ENCODE results near the gene MAP2K5.

DNA sequence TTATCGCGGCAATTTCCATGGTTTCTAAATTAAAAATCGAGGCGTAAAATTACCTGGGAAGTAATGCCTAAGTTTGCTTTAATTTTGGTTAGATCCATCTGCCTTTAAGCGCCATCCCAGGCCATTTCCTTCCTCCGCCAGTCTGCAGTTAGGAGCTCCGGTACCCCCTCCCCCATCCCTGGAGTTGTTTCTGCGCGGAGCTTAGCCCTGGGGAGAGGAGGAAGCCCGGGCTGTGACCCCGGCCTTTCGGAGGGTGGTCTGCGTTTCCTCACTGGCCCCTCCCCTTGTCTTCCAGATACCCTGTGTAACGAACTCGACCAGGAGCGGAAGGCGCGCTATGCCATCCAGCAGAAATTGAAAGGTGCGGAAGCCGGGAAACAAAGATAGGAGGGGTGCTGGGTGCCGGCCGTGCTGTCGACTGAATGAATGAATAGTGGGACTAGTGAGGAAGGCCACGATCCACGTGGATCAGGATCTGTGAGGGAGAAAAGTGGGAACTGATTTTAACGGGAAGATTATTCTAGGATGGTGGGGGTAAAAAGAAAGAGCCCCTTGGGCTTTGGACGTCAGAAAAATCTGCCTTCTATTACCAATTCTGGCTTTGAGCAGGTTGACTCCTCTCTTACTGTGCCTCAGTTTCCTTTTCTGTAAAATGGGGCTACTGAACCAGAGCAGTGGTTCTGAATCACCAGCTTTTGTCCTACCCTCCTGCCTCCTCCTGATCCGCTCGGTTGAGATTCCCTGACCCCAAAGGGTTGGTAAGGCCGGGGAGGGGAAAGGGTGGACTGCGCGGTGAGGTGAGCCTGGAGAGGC lies 290.6 kb downstream of the MAP2K5 start:
- no peak for TF ChIP-seq EZH2 (IDR thresholded peaks at IDR 0.05; ENCODE audit: borderline replicate concordance, low read length)
- TF ChIP-seq, protein P1, sequence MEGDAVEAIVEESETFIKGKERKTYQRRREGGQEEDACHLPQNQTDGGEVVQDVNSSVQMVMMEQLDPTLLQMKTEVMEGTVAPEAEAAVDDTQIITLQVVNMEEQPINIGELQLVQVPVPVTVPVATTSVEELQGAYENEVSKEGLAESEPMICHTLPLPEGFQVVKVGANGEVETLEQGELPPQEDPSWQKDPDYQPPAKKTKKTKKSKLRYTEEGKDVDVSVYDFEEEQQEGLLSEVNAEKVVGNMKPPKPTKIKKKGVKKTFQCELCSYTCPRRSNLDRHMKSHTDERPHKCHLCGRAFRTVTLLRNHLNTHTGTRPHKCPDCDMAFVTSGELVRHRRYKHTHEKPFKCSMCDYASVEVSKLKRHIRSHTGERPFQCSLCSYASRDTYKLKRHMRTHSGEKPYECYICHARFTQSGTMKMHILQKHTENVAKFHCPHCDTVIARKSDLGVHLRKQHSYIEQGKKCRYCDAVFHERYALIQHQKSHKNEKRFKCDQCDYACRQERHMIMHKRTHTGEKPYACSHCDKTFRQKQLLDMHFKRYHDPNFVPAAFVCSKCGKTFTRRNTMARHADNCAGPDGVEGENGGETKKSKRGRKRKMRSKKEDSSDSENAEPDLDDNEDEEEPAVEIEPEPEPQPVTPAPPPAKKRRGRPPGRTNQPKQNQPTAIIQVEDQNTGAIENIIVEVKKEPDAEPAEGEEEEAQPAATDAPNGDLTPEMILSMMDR (IDR thresholded peaks at IDR 0.05; ENCODE audit: low read length), result no peak

All from OCI-LY1 (cell line).